Endothelial cell of umbilical vein (primary cell): ENCODE results near the gene IL2RG. TPM values are rescaled to one million over a fixed set of nuclear protein-coding genes. Genes with fewer than 3 reads are reported as not detected.
A peak's percentile ranks its signal among the peaks of the same experiment; 100 is the strongest.

ENCODE experiments used
- BruUV-seq: library from RNA; stranded (reverse); fragments of 400-500 nt; replicated peaks from 2 replicates; lab custom pipeline; 2021; lab: Mats Ljungman, UMichigan
- CTCF ChIA-PET: fragments of 300-600, 350-600 bp; sonication (Branson Sonifier 250); formaldehyde crosslinking; loops from one replicate; lab custom pipeline; 2021; ENCODE audit warnings: antibody characterized with exemption, inconsistent platforms; lab: Charles Lee
- POLR2A ChIA-PET: fragments of 300-600, 350-600 bp; sonication (Branson Sonifier 250); formaldehyde crosslinking; loops from one replicate; lab custom pipeline; 2021; ENCODE audit warnings: antibody characterized with exemption, inconsistent platforms; lab: Charles Lee
- DNase-seq: peaks from one replicate; pipeline ENCODE4 v3.0.0-alpha.2; 2011; ENCODE audit warnings: low read depth, low spot score
- FAIRE-seq: peaks from 2 replicates; lab custom pipeline; 2011; peaks lifted over from hg19 to GRCh38; lab: Jason Lieb, UNC
- H2AFZ ChIP-seq: 2 replicates; pipeline ENCODE4 v1.6.0; 2012; ENCODE audit warnings: low read depth, low read length, control low read depth, inconsistent platforms
- H3K27ac ChIP-seq: 2 replicates; pipeline ENCODE4 v1.5.1; 2011; ENCODE audit warnings: low read depth, mild to moderate bottlenecking, control low read depth, low read length, moderate library complexity; ENCODE audit not compliant: insufficient read depth
- H3K27me3 ChIP-seq, 2 experiments: 2 replicates each; pipeline versions ENCODE4 v1.6.0 to v1.6.1; 2011; ENCODE audit warnings: low read length in 2 of 2, mixed read lengths in 1 of 2; ENCODE audit not compliant: control insufficient read depth in 2 of 2, insufficient read depth in 2 of 2
- H3K36me3 ChIP-seq, 2 experiments: 2 replicates in 1 of 2; 3 replicates in 1 of 2; pipeline ENCODE4 v1.5.1; 2011; ENCODE audit warnings: low read length in 2 of 2, mild to moderate bottlenecking in 1 of 2, moderate library complexity in 1 of 2; ENCODE audit not compliant: control insufficient read depth in 2 of 2, insufficient read depth in 2 of 2; ENCODE audit errors: extremely low read depth in 1 of 2
- H3K4me1 ChIP-seq: 3 replicates; pipeline ENCODE4 v1.5.1; 2011; ENCODE audit warnings: mild to moderate bottlenecking, low read length; ENCODE audit not compliant: control insufficient read depth, insufficient read depth; ENCODE audit errors: extremely low read depth
- H3K4me2 ChIP-seq: 2 replicates; pipeline ENCODE4 v1.6.1; 2011; ENCODE audit warnings: low read length, control low read depth, mixed read lengths; ENCODE audit not compliant: insufficient read depth
- H3K4me3 ChIP-seq, 3 experiments: fragments of 200-600 bp in 1 of 3; sonication (generic), shearing (Covaris generic) in 1 of 3; replicated peaks in 1 of 3; 2 replicates each; pipeline ENCODE4 v1.5.1; 2011 to 2016; ENCODE audit warnings: control low read depth in 3 of 3, low read length in 3 of 3, mild to moderate bottlenecking in 2 of 3, inconsistent platforms in 1 of 3, low read depth in 1 of 3, moderate library complexity in 1 of 3; ENCODE audit not compliant: insufficient read depth in 1 of 3
- H3K79me2 ChIP-seq: 2 replicates; pipeline ENCODE4 v1.6.0; 2012; ENCODE audit warnings: low read length, inconsistent platforms; ENCODE audit not compliant: control insufficient read depth, insufficient read depth
- H3K9ac ChIP-seq: replicated peaks from 2 replicates; pipeline ENCODE3; 2011; ENCODE audit warnings: low read length, control low read depth; ENCODE audit not compliant: insufficient read depth; ENCODE audit errors: extremely low read depth
- H3K9me1 ChIP-seq: replicated peaks from 3 replicates; pipeline ENCODE4 v1.6.0; 2011; ENCODE audit warnings: mild to moderate bottlenecking, low read length; ENCODE audit not compliant: control insufficient read depth, insufficient read depth; ENCODE audit errors: extremely low read depth
- H3K9me3 ChIP-seq: replicated peaks from 2 replicates; pipeline ENCODE4 v1.5.1; 2012; ENCODE audit warnings: low read length, inconsistent platforms; ENCODE audit not compliant: control insufficient read depth, insufficient read depth
- H4K20me1 ChIP-seq: replicated peaks from 2 replicates; pipeline ENCODE3; 2011; ENCODE audit warnings: mild to moderate bottlenecking, low read length; ENCODE audit not compliant: control insufficient read depth, insufficient read depth; ENCODE audit errors: extremely low read depth
- CTCF ChIP-seq, 2 donors: IDR thresholded peaks; 1 replicate in 1 of 2; 2 replicates in 1 of 2; pipeline ENCODE4 v1.5.1; 2011; ENCODE audit warnings: low read length in 2 of 2, mild to moderate bottlenecking in 2 of 2, moderate library complexity in 2 of 2, control low read depth in 1 of 2, inconsistent platforms in 1 of 2, low read depth in 1 of 2; ENCODE audit not compliant: insufficient read depth in 1 of 2; ENCODE audit errors: extremely low read depth in 1 of 2
- EZH2 ChIP-seq: IDR thresholded peaks from 2 replicates; pipeline ENCODE4 v1.6.1; 2012; ENCODE audit warnings: borderline replicate concordance, low read depth, mild to moderate bottlenecking, moderate library complexity, low read length, inconsistent platforms; ENCODE audit not compliant: severe bottlenecking
- FOS ChIP-seq: IDR thresholded peaks from 2 replicates; pipeline ENCODE4 v1.6.1; 2011; ENCODE audit warnings: mild to moderate bottlenecking, low read length, moderate library complexity, borderline replicate concordance; ENCODE audit not compliant: insufficient read depth
- GATA2 ChIP-seq: IDR thresholded peaks from 2 replicates; pipeline ENCODE4 v1.7.0; 2011; ENCODE audit warnings: low read depth, mild to moderate bottlenecking, moderate library complexity, mixed read lengths, low read length; ENCODE audit not compliant: insufficient read length, insufficient read depth
- JUN ChIP-seq: IDR thresholded peaks from 2 replicates; pipeline ENCODE4 v1.6.1; 2011; ENCODE audit warnings: borderline replicate concordance, low read depth; ENCODE audit not compliant: insufficient read length, insufficient read depth
- MAX ChIP-seq: IDR thresholded peaks from 2 replicates; pipeline ENCODE4 v1.6.1; 2011; ENCODE audit not compliant: insufficient read depth, insufficient read length
- POLR2A ChIP-seq: IDR thresholded peaks from 2 replicates; pipeline ENCODE4 v1.6.1; 2012; ENCODE audit warnings: low read depth, mild to moderate bottlenecking, control low read depth, low read length
- POLR2AphosphoS5 ChIP-seq: IDR thresholded peaks from 2 replicates; pipeline ENCODE4 v1.6.1; 2012; ENCODE audit warnings: low read depth, mild to moderate bottlenecking, control low read depth, low read length, moderate library complexity; ENCODE audit not compliant: insufficient read depth
- dilution Hi-C: fragments of 300-500 bp; cut with MboI; formaldehyde crosslinking; loops from one replicate; pipeline ENCODE4 v1.15.0; 2019; ENCODE audit warnings: low sequenced_read_pairs; ENCODE audit not compliant: extremely low pct_ligation_motif_present
- intact Hi-C: fragments of 100-400 bp; cut with micrococcal nuclease; formaldehyde crosslinking; loops from one replicate; pipeline ENCODE4 v1.10.0; 2022
- polyA plus RNA-seq, 4 experiments: library from polyadenylated mRNA; depleted of rRNA in 3 of 4; stranded (reverse) in 3 of 4; unstranded in 1 of 4; fragments of >200 nt; gene quantifications; 2 replicates each; pipeline versions ENCODE4 v1.2.1 to v1.2.3, GENCODE V29; 2011 to 2012; ENCODE audit warnings: missing spikeins in 1 of 4
- total RNA-seq: library from RNA; stranded (reverse); gene quantifications from 2 replicates; pipeline ENCODE4 v1.2.3, GENCODE V29; 2021

IL2RG gene
- total and polyA plus RNA-seq, 2 donors (not counting 3 experiments of a cell fraction or from before 2014, with no cell fraction given): 0.07 TPM; not detected in 1

- dilution Hi-C loops: no loop called here
- no peak overlapping the region for H3K4me2 ChIP-seq
- no peak overlapping the region for H3K9ac ChIP-seq
- POLR2A ChIA-PET: no interaction called here
- intact Hi-C loops: no loop called here
- no peaks in the 10 kb centered on the region for H3K9me1 ChIP-seq
- BruUV-seq: no TSS peak
- no peaks in the 10 kb centered on the region for H3K27me3 ChIP-seq
- H3K4me3 ChIP-seq: no peak overlapping the region
- CTCF ChIA-PET: no interaction called here
- no peaks in the 10 kb centered on the region for H4K20me1 ChIP-seq
- H3K36me3 ChIP-seq: no peaks in the 10 kb centered on the region
- TF ChIP-seq GATA2 (no peak), JUN (no peak), CTCF (IDR thresholded peaks at IDR 0.05; ENCODE audit: extremely low read depth in 1 of 2, insufficient read depth in 1 of 2, low read depth in 1 of 2, low read length in 2 of 2) (no peak)
- no peaks in the 10 kb centered on the region for H3K79me2 ChIP-seq
- peaks cover 3% of the 10 kb centered on the region for H3K4me1 ChIP-seq
- no peak overlapping the region for H3K27ac ChIP-seq
- FAIRE-seq (no peak), DNase-seq (no peak)
- no peak overlapping the region for H2AFZ ChIP-seq
- no peaks in the 10 kb centered on the region for H3K9me3 ChIP-seq
Observed at GRCh38 chrX:71147496-71148277, 36.3 kb upstream of the IL2RG start.

- H3K36me3 ChIP-seq: peaks cover 0 to 8% of the 10 kb centered on the region in 2 experiments
- intact Hi-C loops (no loop called here), dilution Hi-C loops (no loop called here)
- no peak within 1 kb of the TSS for H3K9ac ChIP-seq
- ChIA-PET CTCF (no interaction called here), POLR2A (interaction anchor here (0.6 kb wide), 1 partner anchor 26 kb away, joined by 3 read pairs; the partner anchor contains the start of gene MED12)
- no peaks in the 10 kb centered on the region for H4K20me1 ChIP-seq
- no peaks in the 10 kb centered on the region for H3K9me3 ChIP-seq
- no peaks in the 10 kb centered on the region for H3K9me1 ChIP-seq
- no peak within 1 kb of the TSS for H3K27ac ChIP-seq
- no peaks in the 10 kb centered on the region for H3K79me2 ChIP-seq
- H3K4me2 ChIP-seq: no peak within 1 kb of the TSS
- peaks cover 3% of the 10 kb centered on the region for H3K4me1 ChIP-seq
- peak within 1 kb of the TSS in 1 of 3 experiments; percentile 20 for H3K4me3 ChIP-seq
- H2AFZ ChIP-seq: no peak within 1 kb of the TSS
- DNase-seq: no peak
- no TSS peak for BruUV-seq
- no peak for TF ChIP-seq MAX
- TF ChIP-seq GATA2: no peak
- TF ChIP-seq POLR2A: no peak
- no peak for TF ChIP-seq CTCF (IDR thresholded peaks at IDR 0.05; ENCODE audit: extremely low read depth in 1 of 2, insufficient read depth in 1 of 2, low read depth in 1 of 2, low read length in 2 of 2)
- TF ChIP-seq EZH2: no peak
- TF ChIP-seq POLR2AphosphoS5: peak; percentile 32
- no peak for TF ChIP-seq FOS
- no peak for FAIRE-seq
- no peaks in the 10 kb centered on the region for H3K27me3 ChIP-seq
Observed at GRCh38 chrX:71144651-71145050, 33.3 kb upstream of the IL2RG start, which contains the start of gene NLGN3. TSS of gene NLGN3 (plus strand) at chrX:71144841. CDS start at chrX:71147750, 2,909 bp downstream.
